Activated CD8-positive, alpha-beta T cell treated with anti-CD3 and anti-CD28 coated beads for 36 hours (primary cell): ENCODE data around the gene ARID3B. TPM values are rescaled to one million over a fixed set of nuclear protein-coding genes. Genes with fewer than 3 reads are reported as not detected.

ENCODE experiments used
- ATAC-seq: fragments of 200-7000 bp; cut with Tn5 transposase; one replicate; pipeline ENCODE4 v1.10.0; 2021; ENCODE audit warnings: mild to moderate bottlenecking, moderate library complexity
- CTCF ChIA-PET: fragments of 350-600 bp; sonication (Branson Sonifier 250); formaldehyde crosslinking; loops from one replicate; lab custom pipeline; 2021; ENCODE audit warnings: antibody characterized with exemption; lab: Charles Lee
- POLR2A ChIA-PET: fragments of 350-600 bp; sonication (Branson Sonifier 250); formaldehyde crosslinking; loops from one replicate; lab custom pipeline; 2021; ENCODE audit warnings: antibody characterized with exemption; lab: Charles Lee
- DNase-seq: peaks from one replicate; pipeline ENCODE4 v3.0.0-alpha.2; 2020
- H3K27ac Mint-ChIP-seq: one replicate; pipeline ENCODE4 v1.8.0; 2021; ENCODE audit warnings: mild to moderate bottlenecking, mixed read lengths
- H3K27me3 Mint-ChIP-seq: one replicate; pipeline ENCODE4 v1.8.0; 2021; ENCODE audit warnings: mixed read lengths
- H3K36me3 Mint-ChIP-seq: one replicate; pipeline ENCODE4 v1.8.0; 2021; ENCODE audit warnings: low read depth, mixed read lengths
- H3K4me1 Mint-ChIP-seq: one replicate; pipeline ENCODE4 v1.8.0; 2021; ENCODE audit warnings: low read depth, mixed read lengths
- H3K4me3 Mint-ChIP-seq: one replicate; pipeline ENCODE4 v1.8.0; 2021; ENCODE audit warnings: mild to moderate bottlenecking, moderate library complexity, mixed read lengths
- H3K9me3 Mint-ChIP-seq: one replicate; pipeline ENCODE4 v1.8.0; 2021; ENCODE audit warnings: mixed read lengths
- CTCF ChIP-seq: fragments of 200-600 bp; IDR thresholded peaks from one replicate; pipeline ENCODE4 v1.8.0; 2022; ENCODE audit warnings: antibody characterized with exemption, mild to moderate bottlenecking
- intact Hi-C: fragments of 100-400 bp; cut with micrococcal nuclease; formaldehyde crosslinking; loops from one replicate; pipeline ENCODE4 v1.10.0; 2022
- total RNA-seq, 2 experiments: library from RNA; stranded (reverse); gene quantifications; one replicate each; pipeline ENCODE4 v1.2.3, GENCODE V29; 2021

Gene ARID3B
- total RNA-seq, 2 experiments from 2014 or later, result 35.2 to 36.2 TPM

- no peak for TF ChIP-seq CTCF
- ATAC-seq (no peak), DNase-seq (no peak)
- intact Hi-C loops, result no loop called here
- H3K27ac Mint-ChIP-seq, result no peak overlapping the region
- H3K4me3 Mint-ChIP-seq, result no peak overlapping the region
- H3K9me3 Mint-ChIP-seq, result no peaks in the 10 kb centered on the region
- POLR2A ChIA-PET, result interaction anchor here (0.6 to 1.9 kb wide), 2 partner anchors 9 to 34 kb away, joined by 3 to 4 read pairs; no protein-coding TSS in a partner anchor
- peaks cover 41% of the 10 kb centered on the region for H3K36me3 Mint-ChIP-seq
- no peaks in the 10 kb centered on the region for H3K27me3 Mint-ChIP-seq
- CTCF ChIA-PET, result interaction anchor here (1.1 to 2.1 kb wide), 2 partner anchors 9 to 20 kb away, joined by 3 to 4 read pairs; no protein-coding TSS in a partner anchor
- H3K4me1 Mint-ChIP-seq, result peaks cover 33% of the 10 kb centered on the region
These were observed 28.7 kb downstream of the ARID3B start for GRCh38 chr15:74569731-74570070.

DNA sequence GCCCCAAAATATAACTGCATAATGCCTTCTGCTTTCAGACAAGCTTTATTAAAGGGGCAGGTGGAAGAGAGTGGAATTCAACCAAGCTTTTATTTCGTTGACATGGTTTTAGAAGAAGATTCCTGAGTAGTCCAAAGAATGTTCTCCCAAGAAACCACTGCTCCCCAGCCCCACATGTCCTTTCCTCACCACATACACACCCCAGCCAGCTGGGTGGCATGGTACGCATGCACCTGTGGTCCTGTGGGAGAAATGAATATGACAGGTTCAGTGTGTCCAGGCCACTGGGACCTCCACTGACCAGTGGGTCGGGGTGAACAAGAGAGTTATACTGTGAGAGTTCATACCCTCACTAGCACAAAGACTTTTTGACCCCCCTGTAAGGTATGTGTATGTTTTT lies 30.2 kb downstream of the ARID3B start:
- peaks cover 29% of the 10 kb centered on the region for H3K4me1 Mint-ChIP-seq
- CTCF ChIA-PET, result no interaction called here

GRCh38 chr15:74573987-74574386 lies 33.0 kb downstream of the ARID3B start:
- intact Hi-C loops, result no loop called here
- no peak overlapping the region for H3K4me3 Mint-ChIP-seq
- POLR2A ChIA-PET, result no interaction called here
- no peaks in the 10 kb centered on the region for H3K9me3 Mint-ChIP-seq
- TF ChIP-seq CTCF, result no peak
- peaks cover 37% of the 10 kb centered on the region for H3K36me3 Mint-ChIP-seq
- no peaks in the 10 kb centered on the region for H3K27me3 Mint-ChIP-seq
- CTCF ChIA-PET, result interaction anchor here (0.8 kb wide), 1 partner anchor 16 kb away, joined by 3 read pairs; no protein-coding TSS in a partner anchor
- DNase-seq (peak; percentile 37), ATAC-seq (peak; percentile 91)
- H3K27ac Mint-ChIP-seq, result peak overlapping the region; percentile 60
- H3K4me1 Mint-ChIP-seq, result peaks cover 13% of the 10 kb centered on the region

More for the DNA sequence above, 30.2 kb downstream of the ARID3B start:
- POLR2A ChIA-PET, result interaction anchor here (0.6 to 1.9 kb wide), 5 partner anchors 10 to 171 kb away, joined by 3 to 4 read pairs (median 3); no protein-coding TSS in a partner anchor
- Mint-ChIP-seq H3K27ac (no peak overlapping the region), H3K27me3 (no peaks in the 10 kb centered on the region), H3K36me3 (peaks cover 41% of the 10 kb centered on the region), H3K9me3 (no peaks in the 10 kb centered on the region), H3K4me3 (no peak overlapping the region)
- intact Hi-C loops, result no loop called here
- TF ChIP-seq CTCF, result no peak
- no peak for DNase-seq
- no peak for ATAC-seq

- no peak overlapping the region for H3K4me3 Mint-ChIP-seq
- ATAC-seq (no peak), DNase-seq (no peak)
- no peak overlapping the region for H3K27ac Mint-ChIP-seq
- CTCF ChIA-PET, result interaction anchor here (1.4 kb wide), 1 partner anchor 196 kb away, joined by 3 read pairs; no protein-coding TSS in a partner anchor
- H3K9me3 Mint-ChIP-seq, result no peaks in the 10 kb centered on the region
- H3K27me3 Mint-ChIP-seq, result no peaks in the 10 kb centered on the region
- TF ChIP-seq CTCF, result no peak
- intact Hi-C loops, result no loop called here
- POLR2A ChIA-PET, result interaction anchor here (1.3 kb wide), 1 partner anchor 20 kb away, joined by 3 read pairs; no protein-coding TSS in a partner anchor
- H3K4me1 Mint-ChIP-seq, result peaks cover 8% of the 10 kb centered on the region
- peaks cover 22% of the 10 kb centered on the region for H3K36me3 Mint-ChIP-seq
These were observed 37.5 kb downstream of the ARID3B start for GRCh38 chr15:74578496-74578994.

GRCh38 chr15:74579001-74579400 lies 38.0 kb downstream of the ARID3B start:
- intact Hi-C loops, result no loop called here
- H3K27me3 Mint-ChIP-seq, result no peaks in the 10 kb centered on the region
- no peaks in the 10 kb centered on the region for H3K9me3 Mint-ChIP-seq
- no peak overlapping the region for H3K27ac Mint-ChIP-seq
- no peak overlapping the region for H3K4me3 Mint-ChIP-seq
- ChIA-PET POLR2A (interaction anchor here (0.6 to 1.3 kb wide), 2 partner anchors 19 to 184 kb away, joined by 3 read pairs; no protein-coding TSS in a partner anchor), CTCF (interaction anchor here (1.4 kb wide), 1 partner anchor 197 kb away, joined by 3 read pairs; no protein-coding TSS in a partner anchor)
- peaks cover 4% of the 10 kb centered on the region for H3K4me1 Mint-ChIP-seq
- peaks cover 19% of the 10 kb centered on the region for H3K36me3 Mint-ChIP-seq
- no peak for ATAC-seq
- DNase-seq, result no peak
- TF ChIP-seq CTCF, result no peak
